ENCODE results near the gene ZNF229. TPM values are rescaled to one million over a fixed set of nuclear protein-coding genes. Genes with fewer than 3 reads are reported as not detected.

The ZNF229 gene
- polyA plus RNA-seq, 5 donors = 7.9 to 16.1 (median 12.6) TPM

Other genes with a start within 250 kb of the ZNF229 start
- 10 to 100 TPM; 19.2 to 33.0 (median 29.3) TPM for gene ZNF227, start 235.9 kb downstream of the ZNF229 start, polyA plus RNA-seq (ENCODE audit: insufficient read depth in 1 of 5, insufficient read length in 5 of 5, low replicate concordance in 1 of 5)
- 1 to 10 TPM; 4.2 to 8.5 (median 7.2) TPM for gene ZNF233, start 188.6 kb downstream of the ZNF229 start, polyA plus RNA-seq (ENCODE audit: insufficient read depth in 1 of 5, insufficient read length in 5 of 5, low replicate concordance in 1 of 5)
- 10 to 100 TPM in 4 of 5 donors, 1 to 10 TPM in 1; 8.1 to 14.4 (median 12.2) TPM for gene ZNF235, start 143.4 kb downstream of the ZNF229 start, polyA plus RNA-seq (ENCODE audit: insufficient read depth in 1 of 5, insufficient read length in 5 of 5, low replicate concordance in 1 of 5)
- gene ZNF112, start 91.8 kb downstream of the ZNF229 start, polyA plus RNA-seq (ENCODE audit: insufficient read depth in 1 of 5, insufficient read length in 5 of 5, low replicate concordance in 1 of 5) = 10 to 100 TPM in 4 of 5 donors, 1 to 10 TPM in 1; 8.4 to 15.1 (median 12.1) TPM
- gene ZNF285, start 46.9 kb downstream of the ZNF229 start, polyA plus RNA-seq (ENCODE audit: insufficient read depth in 1 of 5, insufficient read length in 5 of 5, low replicate concordance in 1 of 5) = 10 to 100 TPM in 4 of 5 donors, 1 to 10 TPM in 1; 8.3 to 17.0 (median 14.1) TPM
- 10 to 100 TPM; 11.0 to 18.6 (median 16.1) TPM for gene ZNF180, start 52.0 kb upstream of the ZNF229 start, polyA plus RNA-seq (ENCODE audit: insufficient read depth in 1 of 5, insufficient read length in 5 of 5, low replicate concordance in 1 of 5)
- not detected for gene CEACAM20, start 81.2 kb upstream of the ZNF229 start, polyA plus RNA-seq (ENCODE audit: insufficient read depth in 1 of 5, insufficient read length in 5 of 5, low replicate concordance in 1 of 5)
- under 1 TPM in 2 of 5 donors, not detected in 3; 0.31 to 0.33 TPM for gene IGSF23, start 165.1 kb upstream of the ZNF229 start, polyA plus RNA-seq (ENCODE audit: insufficient read depth in 1 of 5, insufficient read length in 5 of 5, low replicate concordance in 1 of 5)
- 10 to 100 TPM; 21.4 to 29.9 (median 24.4) TPM for gene PVR, start 195.4 kb upstream of the ZNF229 start, polyA plus RNA-seq (ENCODE audit: insufficient read depth in 1 of 5, insufficient read length in 5 of 5, low replicate concordance in 1 of 5)
- gene CEACAM19, start 223.0 kb upstream of the ZNF229 start, polyA plus RNA-seq (ENCODE audit: insufficient read depth in 1 of 5, insufficient read length in 5 of 5, low replicate concordance in 1 of 5) = 10 to 100 TPM; 10.7 to 23.9 (median 15.8) TPM